ENCODE measurements around the gene GNPDA1. TPM values are rescaled to one million over a fixed set of nuclear protein-coding genes. Genes with fewer than 3 reads are reported as not detected.

Gene GNPDA1
- polyA plus RNA-seq (2012; ENCODE audit: insufficient read length, low read depth) = 111 TPM

DNA sequence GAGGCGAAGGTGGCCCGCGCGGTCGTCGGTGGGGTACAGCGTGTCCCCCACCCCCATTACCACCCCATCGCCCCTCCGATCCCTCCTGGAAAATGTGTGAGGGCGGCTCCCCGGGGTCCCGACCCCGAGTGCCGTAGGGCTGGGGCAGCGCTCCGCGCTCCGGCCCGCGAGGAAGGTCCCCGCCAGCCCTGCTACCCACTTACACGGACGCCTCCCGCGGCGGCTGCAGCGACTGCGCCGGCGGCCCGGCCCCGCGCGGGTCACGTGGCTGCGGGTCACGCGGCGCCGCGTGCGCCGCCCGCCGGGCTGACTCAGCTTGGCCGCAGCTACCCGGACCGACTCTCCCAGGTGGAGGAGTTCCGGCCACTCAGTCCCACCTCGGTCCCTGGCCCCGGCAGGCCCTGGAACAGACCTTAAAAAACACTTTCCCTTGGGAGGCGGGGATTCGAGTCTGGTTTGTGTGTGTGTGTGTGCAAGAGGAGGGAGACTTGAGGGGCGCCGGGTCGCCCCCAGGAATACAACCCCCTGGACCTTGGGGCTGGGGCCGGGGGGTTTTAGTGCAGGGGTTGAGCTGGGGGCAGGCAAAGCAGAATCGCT, at the start of gene GNPDA1:
Gene GNPDA1, minus strand, starts transcription at position 236 of the 597 bp plus-strand sequence. CDS start 992 bp downstream, outside the sequence.
- peak; percentile 55; the same call in 1 of the 2 replicates for TF ChIP-seq POLR2AphosphoS5 (IDR thresholded peaks at IDR 0.05; ENCODE audit: low read depth, low read length)
- TF ChIP-seq TAF1 (IDR thresholded peaks at IDR 0.05; ENCODE audit: borderline replicate concordance, insufficient read depth, low read length) = peak; percentile 73; the same call in 1 of the 2 replicates
- TF ChIP-seq FOXP2 (optimal IDR thresholded peaks at IDR 0.05; ENCODE audit: borderline replicate concordance, extremely low read depth, extremely low read length, insufficient read depth) = peak; percentile 67
- TF ChIP-seq SIN3A (IDR thresholded peaks at IDR 0.05; ENCODE audit: borderline replicate concordance, insufficient read depth, low read length) = no peak
- TF ChIP-seq, protein P1, sequence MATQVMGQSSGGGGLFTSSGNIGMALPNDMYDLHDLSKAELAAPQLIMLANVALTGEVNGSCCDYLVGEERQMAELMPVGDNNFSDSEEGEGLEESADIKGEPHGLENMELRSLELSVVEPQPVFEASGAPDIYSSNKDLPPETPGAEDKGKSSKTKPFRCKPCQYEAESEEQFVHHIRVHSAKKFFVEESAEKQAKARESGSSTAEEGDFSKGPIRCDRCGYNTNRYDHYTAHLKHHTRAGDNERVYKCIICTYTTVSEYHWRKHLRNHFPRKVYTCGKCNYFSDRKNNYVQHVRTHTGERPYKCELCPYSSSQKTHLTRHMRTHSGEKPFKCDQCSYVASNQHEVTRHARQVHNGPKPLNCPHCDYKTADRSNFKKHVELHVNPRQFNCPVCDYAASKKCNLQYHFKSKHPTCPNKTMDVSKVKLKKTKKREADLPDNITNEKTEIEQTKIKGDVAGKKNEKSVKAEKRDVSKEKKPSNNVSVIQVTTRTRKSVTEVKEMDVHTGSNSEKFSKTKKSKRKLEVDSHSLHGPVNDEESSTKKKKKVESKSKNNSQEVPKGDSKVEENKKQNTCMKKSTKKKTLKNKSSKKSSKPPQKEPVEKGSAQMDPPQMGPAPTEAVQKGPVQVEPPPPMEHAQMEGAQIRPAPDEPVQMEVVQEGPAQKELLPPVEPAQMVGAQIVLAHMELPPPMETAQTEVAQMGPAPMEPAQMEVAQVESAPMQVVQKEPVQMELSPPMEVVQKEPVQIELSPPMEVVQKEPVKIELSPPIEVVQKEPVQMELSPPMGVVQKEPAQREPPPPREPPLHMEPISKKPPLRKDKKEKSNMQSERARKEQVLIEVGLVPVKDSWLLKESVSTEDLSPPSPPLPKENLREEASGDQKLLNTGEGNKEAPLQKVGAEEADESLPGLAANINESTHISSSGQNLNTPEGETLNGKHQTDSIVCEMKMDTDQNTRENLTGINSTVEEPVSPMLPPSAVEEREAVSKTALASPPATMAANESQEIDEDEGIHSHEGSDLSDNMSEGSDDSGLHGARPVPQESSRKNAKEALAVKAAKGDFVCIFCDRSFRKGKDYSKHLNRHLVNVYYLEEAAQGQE (IDR thresholded peaks at IDR 0.05; ENCODE audit: insufficient read depth in 1 of 2, low read depth in 2 of 2, low read length in 2 of 2) = 0 out of 4 replicates have a peak, but pooled peaks of 1 of the 2 experiments have one; percentile 30

GRCh38 chr5:142059304-142059940, 46.6 kb upstream of the GNPDA1 start:
- TF ChIP-seq SIN3A (IDR thresholded peaks at IDR 0.05; ENCODE audit: borderline replicate concordance, insufficient read depth, low read length) (no peak), TAF1 (IDR thresholded peaks at IDR 0.05; ENCODE audit: borderline replicate concordance, insufficient read depth, low read length) (no peak), FOXP2 (optimal IDR thresholded peaks at IDR 0.05; ENCODE audit: borderline replicate concordance, extremely low read depth, extremely low read length, insufficient read depth) (no peak), POLR2AphosphoS5 (IDR thresholded peaks at IDR 0.05; ENCODE audit: low read depth, low read length) (no peak)
- TF ChIP-seq, protein P1 (IDR thresholded peaks at IDR 0.05; ENCODE audit: insufficient read depth in 1 of 2, low read depth in 2 of 2, low read length in 2 of 2) = no peak

DNA sequence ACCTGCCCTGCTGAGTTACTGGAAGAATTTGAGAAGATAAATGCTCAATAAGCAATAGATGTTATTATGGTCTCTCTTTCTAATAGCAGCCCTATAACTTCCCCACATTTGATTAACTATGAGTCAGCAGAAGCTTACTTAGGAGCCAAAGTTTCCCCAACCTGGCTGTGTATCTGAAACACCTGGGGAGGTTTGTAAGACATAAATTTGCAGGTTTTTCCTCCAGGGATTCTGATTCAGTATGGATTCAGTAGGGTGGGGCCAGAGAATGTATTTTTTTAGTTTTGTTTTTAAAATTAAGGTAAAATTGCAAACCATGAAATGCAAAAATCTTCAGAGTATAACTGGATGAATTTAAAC, 44.9 kb upstream of the GNPDA1 start:
- TF ChIP-seq, protein P1 (IDR thresholded peaks at IDR 0.05; ENCODE audit: insufficient read depth in 1 of 2, low read depth in 2 of 2, low read length in 2 of 2) = no peak
- TF ChIP-seq POLR2AphosphoS5 (IDR thresholded peaks at IDR 0.05; ENCODE audit: low read depth, low read length) (no peak), TAF1 (IDR thresholded peaks at IDR 0.05; ENCODE audit: borderline replicate concordance, insufficient read depth, low read length) (no peak), SIN3A (IDR thresholded peaks at IDR 0.05; ENCODE audit: borderline replicate concordance, insufficient read depth, low read length) (no peak), FOXP2 (optimal IDR thresholded peaks at IDR 0.05; ENCODE audit: borderline replicate concordance, extremely low read depth, extremely low read length, insufficient read depth) (no peak)

- TF ChIP-seq, protein P1 (IDR thresholded peaks at IDR 0.05; ENCODE audit: insufficient read depth in 1 of 2, low read depth in 2 of 2, low read length in 2 of 2) = no peak
- TF ChIP-seq POLR2AphosphoS5 (IDR thresholded peaks at IDR 0.05; ENCODE audit: low read depth, low read length) (no peak), FOXP2 (optimal IDR thresholded peaks at IDR 0.05; ENCODE audit: borderline replicate concordance, extremely low read depth, extremely low read length, insufficient read depth) (no peak), SIN3A (IDR thresholded peaks at IDR 0.05; ENCODE audit: borderline replicate concordance, insufficient read depth, low read length) (no peak), TAF1 (IDR thresholded peaks at IDR 0.05; ENCODE audit: borderline replicate concordance, insufficient read depth, low read length) (no peak)
Measured at GRCh38 chr5:142056816-142057696, 44.2 kb upstream of the GNPDA1 start.

Measured in PFSK-1 (cell line).